Measurements from ENCODE around the gene FBLIM1. TPM values are rescaled to one million over a fixed set of nuclear protein-coding genes. Genes with fewer than 3 reads are reported as not detected.

Gene FBLIM1
- 34.9 and 53.4 TPM in 2 replicates for total RNA-seq

GRCh38 chr1:15758343-15758931 is at the start of gene FBLIM1:
Gene FBLIM1 (plus strand): TSS chr1:15758795. CDS start chr1:15764984, 6,189 bp downstream.

GRCh38 chr1:15736038-15736891 is 22.3 kb upstream of the FBLIM1 start, which contains the start of gene SLC25A34:
Gene SLC25A34 (plus strand): TSS chr1:15736258. CDS start chr1:15736486, 228 bp downstream.

GRCh38 chr1:15742339-15742801 is 16.2 kb upstream of the FBLIM1 start, which contains the start of gene TMEM82:
Gene TMEM82 (plus strand): TSS chr1:15742499. CDS start chr1:15742560, 61 bp downstream.

GRCh38 chr1:15807549-15807948 is 49.0 kb downstream of the FBLIM1 start, which contains the start of gene UQCRHL:
Gene UQCRHL (minus strand): TSS chr1:15807649. CDS start chr1:15807649, 0 bp downstream.

Other genes with a start within 250 kb of the FBLIM1 start
- 6.5 and 7.4 TPM in 2 replicates for gene CASP9, start 234.6 kb upstream of the FBLIM1 start, total RNA-seq
- 12.9 and 19.7 TPM in 2 replicates for gene DNAJC16, start 231.9 kb upstream of the FBLIM1 start, total RNA-seq
- gene AGMAT, start 173.7 kb upstream of the FBLIM1 start, total RNA-seq = 0.99 and 1.6 TPM in 2 replicates
- gene DDI2, start 141.3 kb upstream of the FBLIM1 start, total RNA-seq = 14.5 and 19.0 TPM in 2 replicates
- gene PLEKHM2, start 74.5 kb upstream of the FBLIM1 start, total RNA-seq = 76.4 and 158 TPM in 2 replicates
- gene SLC25A34, start 22.5 kb upstream of the FBLIM1 start, total RNA-seq = 0.58 and 2.6 TPM in 2 replicates
- gene TMEM82, start 16.3 kb upstream of the FBLIM1 start, total RNA-seq = not detected in 2 replicates
- gene UQCRHL, start 48.9 kb downstream of the FBLIM1 start, total RNA-seq = 1.2 and 2.0 TPM in 2 replicates
- 13.4 and 19.9 TPM in 2 replicates for gene SPEN, start 88.9 kb downstream of the FBLIM1 start, total RNA-seq
- gene ZBTB17, start 217.3 kb downstream of the FBLIM1 start, total RNA-seq = 32.9 and 48.5 TPM in 2 replicates
- not detected in 2 replicates for gene SRARP, start 245.4 kb downstream of the FBLIM1 start, total RNA-seq

Measured in smooth muscle cell of trachea (primary cell).